A549 (cell line): ENCODE measurements around the gene FOXM1.

Experiments used
- CHD2 ChIP-seq: fragments of 150-350 bp; IDR thresholded peaks from 2 replicates; pipeline ENCODE4 v1.6.1; 2014; ENCODE audit warnings: low read length; ENCODE audit not compliant: partially characterized antibody
- HOXA7 ChIP-seq: fragments of 250-450 bp; sonication (Bioruptor Pico); IDR thresholded peaks from 2 replicates; pipeline ENCODE4 v1.5.0; 2020; ENCODE audit warnings: mild to moderate bottlenecking, moderate library complexity
- MAFK ChIP-seq: fragments of 450-650 bp; IDR thresholded peaks from 2 replicates; pipeline ENCODE4 v1.6.1; 2014; ENCODE audit not compliant: partially characterized antibody
- MAZ ChIP-seq: fragments of 150-350 bp; IDR thresholded peaks from 2 replicates; pipeline ENCODE4 v1.6.1; 2014; ENCODE audit warnings: antibody characterized with exemption, low read depth, low read length, borderline replicate concordance
- NR3C1 ChIP-seq: fragments of >200 bp; sonication (Bioruptor Twin); formaldehyde crosslinking; IDR thresholded peaks from 3 replicates; pipeline ENCODE4 v1.6.1; 2017
- POLR2A ChIP-seq: IDR thresholded peaks from 2 replicates; pipeline ENCODE4 v1.6.1; 2012; ENCODE audit warnings: mild to moderate bottlenecking, low read length
- TF ChIP-seq, protein P1 (sequence below): fragments of >200 bp; sonication (Bioruptor Twin); formaldehyde crosslinking; IDR thresholded peaks from 3 replicates; pipeline ENCODE4 v1.5.1; 2016
- TF ChIP-seq, protein P2 (sequence below): fragments of 150-350 bp; IDR thresholded peaks from 2 replicates; pipeline ENCODE4 v1.6.1; 2014; ENCODE audit warnings: low read depth, mild to moderate bottlenecking, low read length

DNA sequence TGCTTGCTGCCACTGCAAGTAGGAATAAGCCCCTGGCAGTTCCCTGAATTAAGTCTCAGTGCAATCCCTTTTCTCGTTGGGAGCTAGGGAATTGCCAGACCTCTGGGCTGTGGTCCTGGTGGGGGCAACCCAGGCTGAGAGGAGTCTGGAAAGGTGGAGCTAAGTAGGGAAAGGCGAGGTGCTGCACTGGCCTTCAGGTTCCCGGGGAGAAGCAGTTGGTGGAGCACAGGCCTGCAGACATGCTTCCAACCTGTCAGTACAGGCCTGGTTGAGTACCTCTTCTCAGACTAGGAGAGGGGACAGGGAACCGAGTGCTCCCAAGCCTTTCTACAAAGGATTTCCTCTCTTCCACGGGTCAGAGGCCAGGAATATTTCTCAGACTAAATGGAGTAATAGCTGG, 43.6 kb downstream of the FOXM1 start:
- TF ChIP-seq POLR2A (no peak), HOXA7 (CRISPR knock-in tag) (no peak), CHD2 (no peak), MAFK (no peak), NR3C1 (no peak), MAZ (no peak)
- TF ChIP-seq, protein P1, sequence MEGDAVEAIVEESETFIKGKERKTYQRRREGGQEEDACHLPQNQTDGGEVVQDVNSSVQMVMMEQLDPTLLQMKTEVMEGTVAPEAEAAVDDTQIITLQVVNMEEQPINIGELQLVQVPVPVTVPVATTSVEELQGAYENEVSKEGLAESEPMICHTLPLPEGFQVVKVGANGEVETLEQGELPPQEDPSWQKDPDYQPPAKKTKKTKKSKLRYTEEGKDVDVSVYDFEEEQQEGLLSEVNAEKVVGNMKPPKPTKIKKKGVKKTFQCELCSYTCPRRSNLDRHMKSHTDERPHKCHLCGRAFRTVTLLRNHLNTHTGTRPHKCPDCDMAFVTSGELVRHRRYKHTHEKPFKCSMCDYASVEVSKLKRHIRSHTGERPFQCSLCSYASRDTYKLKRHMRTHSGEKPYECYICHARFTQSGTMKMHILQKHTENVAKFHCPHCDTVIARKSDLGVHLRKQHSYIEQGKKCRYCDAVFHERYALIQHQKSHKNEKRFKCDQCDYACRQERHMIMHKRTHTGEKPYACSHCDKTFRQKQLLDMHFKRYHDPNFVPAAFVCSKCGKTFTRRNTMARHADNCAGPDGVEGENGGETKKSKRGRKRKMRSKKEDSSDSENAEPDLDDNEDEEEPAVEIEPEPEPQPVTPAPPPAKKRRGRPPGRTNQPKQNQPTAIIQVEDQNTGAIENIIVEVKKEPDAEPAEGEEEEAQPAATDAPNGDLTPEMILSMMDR = no peak
- TF ChIP-seq, protein P2, sequence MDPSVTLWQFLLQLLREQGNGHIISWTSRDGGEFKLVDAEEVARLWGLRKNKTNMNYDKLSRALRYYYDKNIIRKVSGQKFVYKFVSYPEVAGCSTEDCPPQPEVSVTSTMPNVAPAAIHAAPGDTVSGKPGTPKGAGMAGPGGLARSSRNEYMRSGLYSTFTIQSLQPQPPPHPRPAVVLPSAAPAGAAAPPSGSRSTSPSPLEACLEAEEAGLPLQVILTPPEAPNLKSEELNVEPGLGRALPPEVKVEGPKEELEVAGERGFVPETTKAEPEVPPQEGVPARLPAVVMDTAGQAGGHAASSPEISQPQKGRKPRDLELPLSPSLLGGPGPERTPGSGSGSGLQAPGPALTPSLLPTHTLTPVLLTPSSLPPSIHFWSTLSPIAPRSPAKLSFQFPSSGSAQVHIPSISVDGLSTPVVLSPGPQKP = no peak
